CD14-positive monocyte (primary cell): Measurements from ENCODE around the gene KIAA1549. TPM values are rescaled to one million over a fixed set of nuclear protein-coding genes. Genes with fewer than 3 reads are reported as not detected.

Experiments used
- DNase-seq, 3 donors: peaks; one replicate each; pipeline ENCODE4 v3.0.0-alpha.2; 2011 to 2022
- H2AFZ ChIP-seq: 2 replicates; pipeline ENCODE4 v1.6.0; 2012; ENCODE audit warnings: mild to moderate bottlenecking, low read depth, low read length, inconsistent platforms; ENCODE audit not compliant: insufficient read depth, poor library complexity, severe bottlenecking
- H3K27ac ChIP-seq, 2 donors: 1 replicate in 1 of 2; 2 replicates in 1 of 2; pipeline ENCODE4 v1.5.1; 2012 to 2013; ENCODE audit warnings: low read length in 2 of 2, control low read depth in 1 of 2, inconsistent platforms in 1 of 2, low read depth in 1 of 2, mild to moderate bottlenecking in 1 of 2
- H3K27me3 ChIP-seq, 2 donors: one replicate each; pipeline versions ENCODE4 v1.6.0 to v1.6.1; 2011 to 2013; ENCODE audit warnings: low read length in 2 of 2; ENCODE audit not compliant: control insufficient read depth in 2 of 2, insufficient read depth in 2 of 2
- H3K36me3 ChIP-seq, 2 donors: replicated peaks in 1 of 2; 1 replicate in 1 of 2; 2 replicates in 1 of 2; pipeline versions ENCODE4 v1.5.1 to v1.6.1; 2012 to 2013; ENCODE audit warnings: low read length in 2 of 2, control low read depth in 1 of 2, inconsistent platforms in 1 of 2, mild to moderate bottlenecking in 1 of 2; ENCODE audit not compliant: insufficient read depth in 2 of 2, control insufficient read depth in 1 of 2
- H3K4me1 ChIP-seq, 2 donors: 1 replicate in 1 of 2; 2 replicates in 1 of 2; pipeline versions ENCODE4 v1.5.1 to v1.6.1; 2012 to 2013; ENCODE audit warnings: low read length in 2 of 2, control low read depth in 1 of 2, inconsistent platforms in 1 of 2, mild to moderate bottlenecking in 1 of 2, moderate library complexity in 1 of 2; ENCODE audit not compliant: insufficient read depth in 2 of 2, control insufficient read depth in 1 of 2
- H3K4me2 ChIP-seq: replicated peaks from 2 replicates; pipeline ENCODE3; 2012; ENCODE audit warnings: low read length, moderate library complexity, mild to moderate bottlenecking; ENCODE audit not compliant: poor library complexity, severe bottlenecking; ENCODE audit errors: extremely low read depth
- H3K4me3 ChIP-seq, 3 experiments: fragments of 200-600 bp in 1 of 3; sonication (generic) in 1 of 3; replicated peaks in 1 of 3; 1 replicate in 2 of 3; 2 replicates in 1 of 3; pipeline ENCODE4 v1.5.1; 2011 to 2013; ENCODE audit warnings: low read length in 3 of 3, mild to moderate bottlenecking in 3 of 3, control low read depth in 2 of 3, low read depth in 2 of 3, inconsistent platforms in 1 of 3, moderate library complexity in 1 of 3
- H3K79me2 ChIP-seq: 2 replicates; pipeline ENCODE4 v1.6.0; 2012; ENCODE audit warnings: mild to moderate bottlenecking, control low read depth, inconsistent platforms, low read length, moderate library complexity; ENCODE audit not compliant: insufficient read depth
- H3K9ac ChIP-seq: 2 replicates; pipeline ENCODE4 v1.6.0; 2017; ENCODE audit warnings: low read length, mild to moderate bottlenecking; ENCODE audit not compliant: insufficient read depth, poor library complexity, severe bottlenecking
- H3K9me3 ChIP-seq, 2 donors: replicated peaks in 1 of 2; 1 replicate in 1 of 2; 2 replicates in 1 of 2; pipeline versions ENCODE4 v1.5.1 to v1.6.1; 2012 to 2013; ENCODE audit warnings: low read length in 2 of 2, control low read depth in 1 of 2; ENCODE audit not compliant: control insufficient read depth in 1 of 2, insufficient read depth in 1 of 2
- H4K20me1 ChIP-seq: 2 replicates; pipeline ENCODE4 v1.6.0; 2012; ENCODE audit warnings: mild to moderate bottlenecking, low read length, control low read depth, moderate library complexity; ENCODE audit not compliant: insufficient read depth
- H3K27ac Mint-ChIP-seq, 7 donors: one replicate each; pipeline ENCODE4 v1.8.0; 2020; ENCODE audit warnings: mild to moderate bottlenecking in 7 of 7, mixed read lengths in 7 of 7, moderate library complexity in 6 of 7, inconsistent platforms in 2 of 7
- H3K27me3 Mint-ChIP-seq, 3 donors: one replicate each; pipeline ENCODE4 v1.8.0; 2021 to 2022; ENCODE audit warnings: low read depth in 3 of 3, mild to moderate bottlenecking in 3 of 3, mixed read lengths in 3 of 3, moderate library complexity in 3 of 3, inconsistent platforms in 1 of 3
- H3K36me3 Mint-ChIP-seq, 2 donors: one replicate each; pipeline ENCODE4 v1.8.0; 2020; ENCODE audit warnings: mixed read lengths in 2 of 2, inconsistent platforms in 1 of 2, mild to moderate bottlenecking in 1 of 2
- H3K4me1 Mint-ChIP-seq: one replicate; pipeline ENCODE4 v1.8.0; 2020; ENCODE audit warnings: mild to moderate bottlenecking, mixed read lengths
- H3K4me3 Mint-ChIP-seq, 2 donors: one replicate each; pipeline ENCODE4 v1.8.0; 2020; ENCODE audit warnings: mild to moderate bottlenecking in 2 of 2, mixed read lengths in 2 of 2, moderate library complexity in 1 of 2
- H3K9me3 Mint-ChIP-seq, 7 donors: one replicate each; pipeline ENCODE4 v1.8.0; 2020 to 2022; ENCODE audit warnings: mixed read lengths in 7 of 7, mild to moderate bottlenecking in 6 of 7, moderate library complexity in 6 of 7, inconsistent platforms in 2 of 7
- WGBS: methylation state at CpG from one replicate; pipeline ENCODE4 v1.1.5; 2013; ENCODE audit warnings: missing lambda C conversion rate; ENCODE audit not compliant: insufficient coverage; 5-methylcytosine and 5-hydroxymethylcytosine counted together
- intact Hi-C, 2 donors: fragments of 100-400 bp; cut with micrococcal nuclease; formaldehyde crosslinking; loops; one replicate each; pipeline versions ENCODE4 v1.15.0 to v1.15.1; 2023
- polyA plus RNA-seq, 3 donors: library from polyadenylated mRNA; depleted of rRNA in 1 of 3; unstranded in 2 of 3; stranded (reverse) in 1 of 3; fragments of 300-500 nt in 2 of 3; fragments of >200 nt in 1 of 3; fragmentation: Illumina TruSeq in 2 of 3; gene quantifications; 1 replicate in 2 of 3; 2 replicates in 1 of 3; pipeline ENCODE4 v1.2.3, GENCODE V29; 2012 to 2021
- TF ChIP-seq, protein P1 (sequence below): fragments of 200-600 bp; IDR thresholded peaks from one replicate; pipeline ENCODE4 v1.8.0; 2022; ENCODE audit warnings: antibody characterized with exemption, mild to moderate bottlenecking

The KIAA1549 gene
- polyA plus RNA-seq, 3 donors, result 0.03 TPM; not detected in 1

GRCh38 chr7:138809346-138809745, 171.8 kb downstream of the KIAA1549 start:
- Histone ChIP-seq H3K4me1 (no peaks in the 10 kb centered on the region), H3K79me2 (no peaks in the 10 kb centered on the region), H2AFZ (no peak overlapping the region), H3K4me3 (no peak overlapping the region), H3K9ac (no peak overlapping the region), H3K9me3 (no peaks in the 10 kb centered on the region), H3K36me3 (no peaks in the 10 kb centered on the region), H3K27ac (no peak overlapping the region), H3K27me3 (no peaks in the 10 kb centered on the region), H4K20me1 (no peaks in the 10 kb centered on the region), H3K4me2 (no peak overlapping the region)
- TF ChIP-seq, protein P1, sequence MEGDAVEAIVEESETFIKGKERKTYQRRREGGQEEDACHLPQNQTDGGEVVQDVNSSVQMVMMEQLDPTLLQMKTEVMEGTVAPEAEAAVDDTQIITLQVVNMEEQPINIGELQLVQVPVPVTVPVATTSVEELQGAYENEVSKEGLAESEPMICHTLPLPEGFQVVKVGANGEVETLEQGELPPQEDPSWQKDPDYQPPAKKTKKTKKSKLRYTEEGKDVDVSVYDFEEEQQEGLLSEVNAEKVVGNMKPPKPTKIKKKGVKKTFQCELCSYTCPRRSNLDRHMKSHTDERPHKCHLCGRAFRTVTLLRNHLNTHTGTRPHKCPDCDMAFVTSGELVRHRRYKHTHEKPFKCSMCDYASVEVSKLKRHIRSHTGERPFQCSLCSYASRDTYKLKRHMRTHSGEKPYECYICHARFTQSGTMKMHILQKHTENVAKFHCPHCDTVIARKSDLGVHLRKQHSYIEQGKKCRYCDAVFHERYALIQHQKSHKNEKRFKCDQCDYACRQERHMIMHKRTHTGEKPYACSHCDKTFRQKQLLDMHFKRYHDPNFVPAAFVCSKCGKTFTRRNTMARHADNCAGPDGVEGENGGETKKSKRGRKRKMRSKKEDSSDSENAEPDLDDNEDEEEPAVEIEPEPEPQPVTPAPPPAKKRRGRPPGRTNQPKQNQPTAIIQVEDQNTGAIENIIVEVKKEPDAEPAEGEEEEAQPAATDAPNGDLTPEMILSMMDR, result no peak
- Mint-ChIP-seq H3K4me3 (no peak overlapping the region), H3K27ac (no peak overlapping the region), H3K27me3 (peaks cover 1 to 3% (median 1%) of the 10 kb centered on the region in 3 donors), H3K9me3 (peaks cover 0 to 10% (median 5%) of the 10 kb centered on the region in 7 donors), H3K4me1 (no peaks in the 10 kb centered on the region), H3K36me3 (no peaks in the 10 kb centered on the region)
- DNase-seq, result no peak
- 100% methylated on average over 1 of the region's 4 CpGs for WGBS
- intact Hi-C loops, result no loop called here

DNA sequence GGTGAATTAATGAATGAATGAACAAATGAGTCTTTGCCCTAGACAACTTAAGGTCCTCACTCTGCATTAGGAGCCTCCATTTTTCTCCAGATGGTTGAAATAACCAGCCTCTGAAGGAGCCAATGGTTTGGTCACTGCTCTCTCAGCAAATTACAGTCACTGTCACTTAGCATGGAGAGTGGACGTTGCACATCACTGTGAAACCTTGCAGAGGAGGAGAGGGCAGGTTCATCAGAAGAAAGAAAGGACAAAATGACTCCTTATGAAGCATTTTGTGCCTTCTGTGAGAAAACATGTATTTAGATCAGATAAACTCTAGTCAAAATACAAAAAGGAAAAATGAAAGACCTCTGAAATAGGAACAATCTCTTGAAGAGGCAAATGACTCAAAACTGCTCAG, 176.6 kb downstream of the KIAA1549 start:
- no peaks in the 10 kb centered on the region for H3K4me1 Mint-ChIP-seq
- H4K20me1 ChIP-seq, result no peaks in the 10 kb centered on the region
- no peak overlapping the region for H3K27ac ChIP-seq
- peaks cover 2 to 10% (median 5%) of the 10 kb centered on the region in 7 donors for H3K9me3 Mint-ChIP-seq
- intact Hi-C loops, result no loop called here
- H3K27me3 Mint-ChIP-seq, result peaks cover 3 to 7% (median 4%) of the 10 kb centered on the region in 3 donors
- H3K36me3 Mint-ChIP-seq, result no peaks in the 10 kb centered on the region
- no peaks in the 10 kb centered on the region for H3K4me1 ChIP-seq
- H3K4me3 ChIP-seq, result no peak overlapping the region
- no peak overlapping the region for H3K4me3 Mint-ChIP-seq
- WGBS, result 60% methylated on average over 1 of the region's 1 CpG
- H3K27ac Mint-ChIP-seq, result no peak overlapping the region
- H3K4me2 ChIP-seq, result no peak overlapping the region
- TF ChIP-seq, protein P1, result no peak
- no peak for DNase-seq
- no peak overlapping the region for H2AFZ ChIP-seq
- H3K9me3 ChIP-seq, result no peaks in the 10 kb centered on the region
- no peaks in the 10 kb centered on the region for H3K79me2 ChIP-seq
- no peaks in the 10 kb centered on the region for H3K36me3 ChIP-seq
- H3K27me3 ChIP-seq, result no peaks in the 10 kb centered on the region
- H3K9ac ChIP-seq, result no peak overlapping the region
